GM23338 (cell line): Measurements from ENCODE around the gene APIP. TPM values are rescaled to one million over a fixed set of nuclear protein-coding genes. Genes with fewer than 3 reads are reported as not detected.

Source experiments
- ATAC-seq: fragments of 200-7000 bp; cut with Tn5 transposase; 3 replicates; pipeline ENCODE4 v1.9.1; 2020
- DNase-seq: peaks from one replicate; pipeline ENCODE4 v3.0.0-alpha.2; 2015; ENCODE audit warnings: low spot score
- H2AFZ ChIP-seq: fragments of 200-600 bp; sonication (generic); 2 replicates; pipeline ENCODE4 v1.8.0; 2016; ENCODE audit warnings: antibody characterized with exemption, mild to moderate bottlenecking, moderate library complexity
- H3F3A ChIP-seq: fragments of 200-600 bp; sonication (generic); replicated peaks from 2 replicates; pipeline ENCODE4 v1.8.0; 2017; ENCODE audit warnings: antibody characterized with exemption, mixed run types, low read depth
- H3K27ac ChIP-seq: fragments of 200-600 bp; sonication (generic); 2 replicates; pipeline ENCODE4 v1.6.1; 2016; ENCODE audit warnings: low read depth
- H3K27me3 ChIP-seq: fragments of 200-600 bp; sonication (generic); 2 replicates; pipeline ENCODE4 v1.8.0; 2016; ENCODE audit warnings: mild to moderate bottlenecking, mixed run types, moderate library complexity; ENCODE audit not compliant: insufficient read depth
- H3K36me3 ChIP-seq: fragments of 200-600 bp; sonication (generic); 2 replicates; pipeline ENCODE4 v1.8.0; 2016; ENCODE audit warnings: mild to moderate bottlenecking; ENCODE audit not compliant: insufficient read depth
- H3K4me1 ChIP-seq: fragments of 200-600 bp; sonication (generic); 2 replicates; pipeline ENCODE4 v1.8.0; 2016; ENCODE audit warnings: mild to moderate bottlenecking, moderate library complexity; ENCODE audit not compliant: insufficient read depth
- H3K4me2 ChIP-seq: fragments of 200-600 bp; sonication (generic); 2 replicates; pipeline ENCODE4 v1.7.1; 2017; ENCODE audit warnings: mixed run types
- H3K4me3 ChIP-seq: fragments of 200-600 bp; sonication (generic); 2 replicates; pipeline ENCODE4 v1.6.1; 2016; ENCODE audit warnings: mixed run types
- H3K79me2 ChIP-seq: fragments of 200-600 bp; sonication (generic); replicated peaks from 2 replicates; pipeline ENCODE4 v1.8.0; 2017; ENCODE audit warnings: mild to moderate bottlenecking; ENCODE audit not compliant: insufficient read depth
- H3K9me2 ChIP-seq: fragments of 200-600 bp; sonication (generic); 2 replicates; pipeline ENCODE4 v1.8.0; 2017; ENCODE audit not compliant: insufficient read depth
- H4K20me1 ChIP-seq: fragments of 200-600 bp; sonication (generic); replicated peaks from 2 replicates; pipeline ENCODE4 v1.8.0; 2017; ENCODE audit warnings: mild to moderate bottlenecking; ENCODE audit not compliant: insufficient read depth
- H3K27ac Mint-ChIP-seq: 2 replicates; pipeline ENCODE4 v1.8.0; 2020; ENCODE audit warnings: inconsistent platforms, mild to moderate bottlenecking, moderate library complexity, mixed read lengths
- H3K27me3 Mint-ChIP-seq: 3 replicates; pipeline ENCODE4 v1.8.0; 2022; ENCODE audit warnings: low read depth, mild to moderate bottlenecking, moderate library complexity, mixed read lengths, inconsistent platforms; ENCODE audit not compliant: insufficient read depth, poor library complexity
- H3K36me3 Mint-ChIP-seq: 3 replicates; pipeline ENCODE4 v1.8.0; 2021; ENCODE audit warnings: low read depth, mild to moderate bottlenecking, inconsistent platforms, moderate library complexity, mixed read lengths
- H3K4me1 Mint-ChIP-seq: 3 replicates; pipeline ENCODE4 v1.8.0; 2020; ENCODE audit warnings: mild to moderate bottlenecking, inconsistent platforms, mixed read lengths
- H3K4me3 Mint-ChIP-seq: 3 replicates; pipeline ENCODE4 v1.8.0; 2021; ENCODE audit warnings: moderate library complexity, mild to moderate bottlenecking, inconsistent platforms, mixed read lengths
- H3K9me3 Mint-ChIP-seq: 3 replicates; pipeline ENCODE4 v1.8.0; 2020; ENCODE audit warnings: moderate library complexity, mild to moderate bottlenecking, inconsistent platforms, mixed read lengths
- CREB1 ChIP-seq: fragments of 250-450 bp; sonication (Bioruptor Pico); IDR thresholded peaks from 2 replicates; pipeline ENCODE4 v1.5.0; 2020; ENCODE audit warnings: low read depth, mild to moderate bottlenecking, moderate library complexity
- CTCF ChIP-seq, 2 experiments: fragments of 200-600 bp in 1 of 2; sonication (generic) in 1 of 2; conservative IDR thresholded peaks; 2 replicates each; pipeline versions ENCODE4 v1.5.1 to v1.6.1; 2016 to 2017; ENCODE audit warnings: antibody characterized with exemption in 2 of 2, low read depth in 2 of 2, mild to moderate bottlenecking in 2 of 2, moderate library complexity in 1 of 2
- ETS1 ChIP-seq: IDR thresholded peaks from 2 replicates; pipeline ENCODE4 v1.6.1; 2016; ENCODE audit warnings: antibody characterized with exemption
- EZH2 ChIP-seq: fragments of 200-600 bp; sonication (generic); IDR thresholded peaks from one replicate; pipeline ENCODE4 v1.8.0; 2017; ENCODE audit warnings: antibody characterized with exemption, mild to moderate bottlenecking, low read depth; ENCODE audit not compliant: unreplicated experiment
- EZH2phosphoT487 ChIP-seq: fragments of 200-600 bp; sonication (generic); IDR thresholded peaks from one replicate; pipeline ENCODE4 v1.8.1; 2018; ENCODE audit warnings: antibody characterized with exemption; ENCODE audit not compliant: unreplicated experiment
- JUNB ChIP-seq: IDR thresholded peaks from one replicate; pipeline ENCODE4 v1.6.1; 2016; ENCODE audit warnings: antibody characterized with exemption; ENCODE audit not compliant: unreplicated experiment
- POLR2AphosphoS5 ChIP-seq: IDR thresholded peaks from 2 replicates; pipeline ENCODE4 v1.6.1; 2016; ENCODE audit warnings: antibody characterized with exemption, low read depth
- REST ChIP-seq: IDR thresholded peaks from one replicate; pipeline ENCODE4 v1.6.1; 2018; ENCODE audit warnings: antibody characterized with exemption; ENCODE audit not compliant: unreplicated experiment
- STAT1 ChIP-seq: IDR thresholded peaks from one replicate; pipeline ENCODE4 v1.6.1; 2016; ENCODE audit warnings: antibody characterized with exemption; ENCODE audit not compliant: unreplicated experiment
- ZNF114 ChIP-seq: fragments of 250-450 bp; sonication (Bioruptor Pico); IDR thresholded peaks from 2 replicates; pipeline ENCODE4 v1.5.0; 2020; ENCODE audit warnings: mild to moderate bottlenecking, moderate library complexity
- ZNF462 ChIP-seq: fragments of 250-450 bp; sonication (Bioruptor Pico); IDR thresholded peaks from 2 replicates; pipeline ENCODE4 v1.5.0; 2020; ENCODE audit warnings: mild to moderate bottlenecking, moderate library complexity
- polyA plus RNA-seq: library from polyadenylated mRNA; unstranded; fragments of >200 nt; fragmentation: Nextera tagmentation; extraction: Ambion mirVana; gene quantifications from 2 replicates; pipeline ENCODE4 v1.2.1, GENCODE V29; 2016
- total RNA-seq: library from RNA; depleted of rRNA; stranded (reverse); fragments of >200 nt; shearing (Covaris generic); gene quantifications from 2 replicates; pipeline ENCODE4 v1.2.3, GENCODE V29; 2014

The APIP gene
- total and polyA plus RNA-seq, 2 experiments from 2014 or later, result 35.7 to 50.3 TPM

- H3K27ac ChIP-seq, result no peak overlapping the region
- no peak overlapping the region for H3K4me3 Mint-ChIP-seq
- TF ChIP-seq CTCF (conservative IDR thresholded peaks at IDR 0.05; ENCODE audit: low read depth in 2 of 2), result no peak
- TF ChIP-seq EZH2phosphoT487, result no peak
- TF ChIP-seq JUNB, result no peak
- TF ChIP-seq STAT1, result no peak
- TF ChIP-seq ZNF462 (CRISPR knock-in tag), result no peak
- no peak for TF ChIP-seq CREB1 (CRISPR knock-in tag)
- TF ChIP-seq POLR2AphosphoS5, result no peak
- TF ChIP-seq ETS1, result no peak
- TF ChIP-seq REST, result no peak
- TF ChIP-seq EZH2, result no peak
- TF ChIP-seq ZNF114, result no peak
- DNase-seq (no peak), ATAC-seq (no peak)
- no peaks in the 10 kb centered on the region for H3K79me2 ChIP-seq
- H3K36me3 Mint-ChIP-seq, result peaks cover 8% of the 10 kb centered on the region; the same call in 2 of the 3 replicates
- H3F3A ChIP-seq, result no peaks in the 10 kb centered on the region
- peaks cover 2% of the 10 kb centered on the region for H3K27me3 Mint-ChIP-seq
- no peaks in the 10 kb centered on the region for H3K9me2 ChIP-seq
- H3K4me1 ChIP-seq, result no peaks in the 10 kb centered on the region
- H3K9me3 Mint-ChIP-seq, result no peaks in the 10 kb centered on the region; the same call in 2 of the 3 replicates
- H3K4me1 Mint-ChIP-seq, result no peaks in the 10 kb centered on the region
- H3K36me3 ChIP-seq, result 0 out of 2 replicates have a peak, but pooled peaks cover under 1% of the 10 kb centered on the region
- no peak overlapping the region for H3K27ac Mint-ChIP-seq
- H2AFZ ChIP-seq, result no peak overlapping the region
- H3K4me2 ChIP-seq, result no peak overlapping the region
- no peaks in the 10 kb centered on the region for H3K27me3 ChIP-seq
- H4K20me1 ChIP-seq, result no peaks in the 10 kb centered on the region
- no peak overlapping the region for H3K4me3 ChIP-seq
Measured at GRCh38 chr11:34877375-34877975, 38.7 kb downstream of the APIP start.
